ENCODE data around the gene DSG4.
"Not testable (repeated sequence)": the region's sequence is repeated elsewhere in the genome, so short reads cannot be mapped to it uniquely, and the experiment has no call there.

DSG4 gene

GRCh38 chr18:31376477-31376876, at the start of gene DSG4:
Gene DSG4, plus strand, starts transcription at chr18:31376777. Its CDS starts 135 bp downstream, at chr18:31376912.
- no peak for DNase-seq

DNA sequence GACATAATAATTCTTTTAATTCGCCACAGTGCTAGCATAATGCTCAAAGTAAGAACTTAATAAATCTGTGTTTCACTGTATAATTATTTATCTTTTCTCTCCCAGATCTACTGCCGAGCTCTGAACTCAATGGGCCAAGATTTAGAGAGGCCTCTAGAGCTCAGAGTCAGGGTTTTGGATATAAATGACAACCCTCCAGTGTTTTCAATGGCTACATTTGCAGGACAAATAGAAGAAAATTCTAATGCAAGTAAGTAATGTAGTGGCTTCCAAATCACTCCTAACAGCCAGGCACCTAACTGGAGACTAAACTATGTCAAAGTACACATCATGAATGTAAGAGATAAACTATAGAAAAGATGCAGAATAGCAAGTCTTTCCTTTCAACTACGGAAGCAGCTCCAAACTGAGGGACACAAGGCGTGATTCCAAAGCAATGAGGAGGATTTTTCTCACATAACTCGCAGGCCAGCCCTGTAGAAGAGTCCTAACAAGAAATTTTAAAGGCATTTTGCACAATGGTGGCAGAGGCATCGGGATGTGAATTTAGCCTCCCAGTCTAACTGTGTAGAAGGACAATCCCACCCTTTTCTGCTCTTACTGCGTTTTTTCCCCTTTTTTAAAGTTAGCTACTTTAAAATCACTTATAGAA, 46.7 kb upstream of the DSG4 start:
- DNase-seq = no peak

DNA sequence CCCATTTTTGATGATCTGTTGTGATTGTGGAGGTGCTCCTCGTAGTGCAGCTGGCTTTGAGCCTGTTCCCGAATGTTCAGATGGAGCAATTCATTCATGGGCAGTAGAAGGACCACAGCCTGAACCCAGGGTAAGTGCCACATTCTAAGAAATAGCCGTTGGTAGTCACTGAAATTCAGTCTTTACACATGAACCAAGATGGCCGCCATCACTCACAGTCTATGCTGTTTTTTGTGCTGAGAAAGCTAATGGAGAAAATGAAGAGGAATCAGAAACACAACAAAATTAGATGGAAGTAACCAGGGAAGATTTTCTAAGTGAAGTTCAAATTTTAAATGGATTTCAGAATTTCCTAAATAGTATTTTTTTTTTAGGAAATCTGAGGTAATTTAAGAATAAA, 33.1 kb upstream of the DSG4 start:
- DNase-seq = no peak

DNA sequence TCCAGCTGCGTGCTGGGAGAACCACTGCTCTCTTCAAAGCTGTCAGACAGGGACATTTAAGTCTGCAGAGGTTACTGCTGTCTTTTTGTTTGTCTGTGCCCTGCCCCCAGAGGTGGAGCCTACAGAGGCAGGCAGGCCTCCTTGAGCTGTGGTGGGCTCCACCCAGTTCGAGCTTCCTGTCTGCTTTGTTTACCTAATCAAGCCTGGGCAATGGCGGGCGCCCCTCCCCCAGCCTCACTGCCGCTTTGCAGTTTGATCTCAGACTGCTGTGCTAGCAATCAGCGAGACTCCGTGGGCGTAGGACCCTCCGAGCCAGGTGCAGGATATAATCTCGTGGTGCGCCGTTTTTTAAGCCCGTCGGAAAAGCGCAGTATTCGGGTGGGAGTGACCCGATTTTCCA, 23.2 kb upstream of the DSG4 start:
- not testable (repeated sequence) for DNase-seq

DNA sequence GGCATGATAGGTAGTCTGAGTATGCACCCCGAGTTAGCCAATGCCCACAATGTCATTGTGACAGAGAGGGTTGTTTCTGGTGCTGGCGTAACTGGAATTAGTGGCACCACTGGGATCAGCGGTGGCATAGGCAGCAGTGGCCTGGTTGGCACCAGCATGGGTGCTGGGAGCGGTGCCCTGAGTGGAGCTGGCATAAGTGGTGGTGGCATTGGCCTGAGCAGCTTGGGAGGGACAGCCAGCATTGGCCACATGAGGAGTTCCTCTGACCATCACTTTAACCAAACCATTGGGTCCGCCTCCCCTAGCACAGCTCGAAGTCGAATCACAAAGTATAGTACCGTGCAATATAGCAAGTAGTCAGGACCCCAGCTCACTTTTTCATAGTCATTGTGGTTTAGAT, 21.6 kb upstream of the DSG4 start:
- no peak for DNase-seq

- DNase-seq = no peak
Observed at GRCh38 chr18:31356025-31356424, 20.6 kb upstream of the DSG4 start.

DNA sequence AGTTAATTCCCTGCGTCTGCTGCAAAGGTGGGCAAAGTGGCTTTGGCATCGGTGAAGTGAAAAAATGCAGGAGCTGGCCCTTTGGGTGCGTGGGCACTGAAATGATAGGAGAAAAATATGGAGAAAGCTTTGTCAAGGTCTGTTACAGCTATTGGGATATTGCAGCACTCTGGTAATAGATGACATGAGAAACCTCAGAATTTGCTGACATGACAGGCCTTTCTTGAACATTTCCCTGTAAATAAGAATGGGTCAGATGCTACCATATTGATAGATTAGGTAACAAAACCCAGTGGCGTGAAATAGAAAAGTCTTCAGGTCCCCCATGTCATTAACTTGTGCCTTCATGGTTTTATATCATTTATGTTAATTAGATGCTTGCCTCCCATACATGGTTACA, 12.4 kb upstream of the DSG4 start:
- no peak for DNase-seq

DNA sequence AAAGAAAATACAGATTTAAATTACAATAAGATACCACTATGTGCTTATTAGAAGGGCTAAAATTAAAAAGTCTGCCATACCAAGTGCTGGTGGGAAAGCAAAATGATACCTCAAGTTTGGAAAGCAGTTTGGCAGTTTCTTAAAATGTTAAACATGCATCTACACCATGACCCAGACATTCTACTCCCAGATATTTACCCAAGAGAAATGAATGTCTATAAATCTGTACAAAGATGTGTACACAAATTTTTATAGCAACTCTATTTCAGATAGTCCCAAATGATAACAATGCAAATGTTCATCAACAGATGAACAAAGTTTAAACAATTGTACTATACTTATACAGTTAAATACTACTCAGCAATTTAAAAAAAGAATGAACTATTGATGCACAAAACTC, 7.1 kb upstream of the DSG4 start:
- DNase-seq = no peak

- no peak for DNase-seq
Observed at GRCh38 chr18:31371989-31372388, 4.6 kb upstream of the DSG4 start.

DNA sequence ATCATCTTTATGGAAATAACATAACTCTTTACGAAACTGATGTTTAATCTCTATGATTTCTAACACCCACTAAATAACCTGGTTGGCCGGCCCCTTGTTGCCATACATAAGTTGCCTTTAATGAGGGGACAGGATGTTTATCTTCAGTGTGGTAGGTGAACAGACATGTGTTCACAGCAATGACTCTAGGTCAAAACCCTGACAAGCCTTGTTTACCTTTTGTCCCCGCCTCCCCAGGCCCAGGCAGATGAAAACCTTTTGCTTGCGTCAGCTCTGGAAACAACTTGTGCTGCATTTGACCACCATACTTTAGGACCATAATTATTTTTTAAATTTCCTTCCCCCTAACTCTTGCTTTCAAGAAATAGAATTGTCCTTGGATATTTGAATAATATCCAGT, 2.9 kb upstream of the DSG4 start:
- no peak for DNase-seq

- DNase-seq = no peak
Observed at GRCh38 chr18:31380912-31381311, 4.3 kb downstream of the DSG4 start.

DNA sequence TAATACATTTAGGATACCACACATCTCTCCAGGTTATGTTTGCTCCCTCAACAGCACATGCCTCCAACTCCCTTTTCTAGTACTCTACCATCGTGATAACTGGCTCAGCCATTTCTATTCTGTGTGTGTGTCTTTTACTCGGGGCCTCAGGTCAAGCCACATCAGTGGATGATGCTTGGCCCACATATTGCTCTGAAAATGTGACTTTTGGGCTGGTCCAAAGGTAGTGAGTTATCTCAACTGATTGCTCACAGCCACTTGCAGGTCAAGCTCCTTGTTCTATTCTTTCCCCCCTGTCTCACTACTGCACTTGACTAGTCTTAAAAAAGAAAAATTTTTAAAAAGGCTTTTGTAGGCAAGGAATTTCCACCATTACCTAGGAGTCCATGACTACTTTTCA, 5.5 kb downstream of the DSG4 start:
- DNase-seq = no peak

GRCh38 chr18:31386741-31387140, 10.2 kb downstream of the DSG4 start:
- no peak for DNase-seq

GRCh38 chr18:31393286-31393685, 16.7 kb downstream of the DSG4 start:
- DNase-seq = no peak

GRCh38 chr18:31396796-31397612, 20.4 kb downstream of the DSG4 start:
- DNase-seq = no peak

DNA sequence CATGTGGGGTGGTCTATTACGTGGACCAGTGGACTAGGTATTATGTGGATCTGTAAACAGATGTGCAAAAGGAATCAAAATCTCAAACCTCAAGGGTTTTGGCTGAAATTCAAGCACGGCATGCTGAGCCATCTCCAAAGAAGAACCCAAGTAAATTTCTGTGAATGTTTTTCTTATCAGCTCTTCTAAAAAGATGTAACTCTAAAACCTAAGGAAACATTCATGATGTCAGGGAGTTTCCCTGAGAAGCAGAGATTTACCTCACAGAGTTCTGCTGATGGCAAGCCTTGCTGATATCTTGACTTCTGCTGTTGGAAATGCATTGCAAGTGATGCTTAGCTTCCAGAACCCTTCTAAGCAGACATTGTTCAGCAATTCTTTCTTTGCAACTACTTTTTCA, 21.6 kb downstream of the DSG4 start:
- DNase-seq = no peak

- no peak for DNase-seq
Observed at GRCh38 chr18:31399306-31400032, 22.9 kb downstream of the DSG4 start.

DNA sequence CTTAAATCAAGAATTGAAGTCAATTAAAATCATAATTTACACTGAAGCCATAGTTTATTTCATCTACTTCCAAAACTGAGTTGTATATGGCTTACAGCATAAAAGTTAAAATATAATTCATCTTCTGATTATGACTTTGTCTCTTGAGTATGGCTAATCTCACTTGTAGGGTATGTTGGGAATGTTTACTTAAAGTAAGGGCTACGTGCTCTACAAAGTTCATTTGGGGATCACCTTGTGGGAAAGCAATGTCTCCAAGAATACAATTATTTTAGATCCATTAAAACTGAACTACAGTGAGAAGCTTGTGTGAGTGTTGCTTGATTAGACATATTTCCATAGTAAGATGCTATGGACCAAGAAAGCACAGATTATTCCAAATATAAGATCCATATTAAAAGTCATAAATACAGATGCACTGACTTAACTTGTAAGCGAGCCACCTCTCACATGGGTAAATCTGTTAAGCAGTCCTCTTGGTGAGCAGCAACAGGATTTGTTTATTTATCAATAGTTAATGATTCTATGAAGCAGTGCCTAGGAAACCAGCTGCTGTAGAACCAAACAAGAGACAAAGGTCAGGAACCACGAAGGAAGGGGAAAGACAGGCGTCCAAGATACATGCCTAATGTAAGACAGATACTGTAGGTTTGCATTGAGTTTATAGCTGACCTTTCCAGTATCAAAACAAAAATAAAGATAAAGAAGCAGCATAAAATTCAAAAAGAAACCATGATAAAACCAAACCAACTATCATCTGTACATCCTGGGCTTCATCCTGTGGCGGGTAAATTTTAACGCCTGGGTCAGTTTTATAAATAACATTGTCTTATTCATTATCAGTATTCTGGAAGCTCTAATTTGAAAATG, 24.8 kb downstream of the DSG4 start:
- no peak for DNase-seq

GRCh38 chr18:31402026-31402373, 25.4 kb downstream of the DSG4 start:
- no peak for DNase-seq

- DNase-seq = no peak
Observed at GRCh38 chr18:31403409-31403808, 26.8 kb downstream of the DSG4 start.

DNA sequence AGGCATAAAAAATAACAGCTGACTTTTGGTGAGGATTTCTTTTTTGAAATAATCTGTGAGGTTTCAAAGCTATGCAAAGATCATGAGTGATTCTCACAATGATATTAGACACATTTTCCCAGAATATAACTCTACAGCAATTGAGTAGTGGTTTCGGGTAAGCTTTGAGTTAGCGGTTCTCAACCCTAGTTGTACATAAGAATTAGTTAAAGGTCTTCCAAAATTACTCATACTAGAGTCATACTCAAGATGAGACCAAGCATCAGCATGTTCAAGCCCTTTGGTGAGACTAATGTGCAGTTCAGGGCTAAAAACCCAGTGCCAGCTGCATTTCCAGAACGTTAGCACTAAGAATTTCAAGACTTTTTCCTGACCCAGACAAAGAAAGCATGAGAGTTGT, 31.1 kb downstream of the DSG4 start:
- DNase-seq = no peak

- no peak for DNase-seq
Observed at GRCh38 chr18:31409276-31409675, 32.7 kb downstream of the DSG4 start.
